ENCODE measurements around the gene NSMCE3.
A peak's percentile ranks its signal among the peaks of the same experiment; 100 is the strongest.

NSMCE3 gene

DNA sequence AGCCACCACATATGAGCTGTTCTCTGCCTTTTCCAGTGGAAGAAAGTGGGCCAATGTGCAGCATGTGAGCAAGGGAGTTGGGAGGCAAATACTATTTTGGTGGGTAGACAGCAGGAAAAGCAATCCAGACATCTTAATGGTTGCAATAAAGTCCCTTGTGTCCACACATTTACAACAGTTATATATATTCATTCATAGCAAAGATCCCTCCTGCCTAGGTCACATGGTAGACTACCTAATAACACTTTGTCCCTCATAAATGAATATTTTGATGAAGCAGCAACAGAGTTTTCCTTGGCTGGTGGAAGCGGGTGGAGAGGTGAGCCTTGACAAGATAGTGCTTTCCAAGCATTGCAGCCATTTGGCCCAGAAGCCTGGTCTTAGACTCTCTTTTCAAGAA lies 6.2 kb upstream of the NSMCE3 start:
- ChIA-PET POLR2A (no interaction called here), CTCF (no interaction called here)
- TF ChIP-seq, protein P1, sequence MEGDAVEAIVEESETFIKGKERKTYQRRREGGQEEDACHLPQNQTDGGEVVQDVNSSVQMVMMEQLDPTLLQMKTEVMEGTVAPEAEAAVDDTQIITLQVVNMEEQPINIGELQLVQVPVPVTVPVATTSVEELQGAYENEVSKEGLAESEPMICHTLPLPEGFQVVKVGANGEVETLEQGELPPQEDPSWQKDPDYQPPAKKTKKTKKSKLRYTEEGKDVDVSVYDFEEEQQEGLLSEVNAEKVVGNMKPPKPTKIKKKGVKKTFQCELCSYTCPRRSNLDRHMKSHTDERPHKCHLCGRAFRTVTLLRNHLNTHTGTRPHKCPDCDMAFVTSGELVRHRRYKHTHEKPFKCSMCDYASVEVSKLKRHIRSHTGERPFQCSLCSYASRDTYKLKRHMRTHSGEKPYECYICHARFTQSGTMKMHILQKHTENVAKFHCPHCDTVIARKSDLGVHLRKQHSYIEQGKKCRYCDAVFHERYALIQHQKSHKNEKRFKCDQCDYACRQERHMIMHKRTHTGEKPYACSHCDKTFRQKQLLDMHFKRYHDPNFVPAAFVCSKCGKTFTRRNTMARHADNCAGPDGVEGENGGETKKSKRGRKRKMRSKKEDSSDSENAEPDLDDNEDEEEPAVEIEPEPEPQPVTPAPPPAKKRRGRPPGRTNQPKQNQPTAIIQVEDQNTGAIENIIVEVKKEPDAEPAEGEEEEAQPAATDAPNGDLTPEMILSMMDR (IDR thresholded peaks at IDR 0.05; ENCODE audit: insufficient read depth, low read length, missing control alignments), result no peak
- DNase-seq (ENCODE audit: low read depth, low spot score), result no peak
- H3K4me3 ChIP-seq (ENCODE audit: low read depth, low read length), result no peak overlapping the region

DNA sequence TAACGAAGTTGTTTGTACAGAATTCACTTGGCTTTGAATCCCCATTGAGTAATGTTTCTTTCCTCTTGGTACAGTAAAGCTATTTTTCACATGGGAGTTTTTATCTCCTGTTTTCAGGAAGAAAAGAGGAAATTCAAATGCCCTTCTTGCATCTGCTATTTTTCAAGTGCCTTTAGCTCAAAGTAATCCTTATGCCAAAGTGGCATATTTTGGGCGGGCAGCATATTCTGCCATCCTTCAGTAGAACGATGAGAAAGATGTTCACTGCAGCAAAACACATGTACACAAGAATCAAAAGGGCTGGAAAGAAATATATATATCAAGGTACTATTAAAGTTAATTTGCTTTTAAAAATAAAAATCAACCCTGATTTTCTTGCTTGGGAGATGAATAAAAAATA lies 5.3 kb upstream of the NSMCE3 start:
- TF ChIP-seq, protein P1 (IDR thresholded peaks at IDR 0.05; ENCODE audit: insufficient read depth, low read length, missing control alignments), result no peak
- no peak for DNase-seq (ENCODE audit: low read depth, low spot score)
- H3K4me3 ChIP-seq (ENCODE audit: low read depth, low read length), result no peak overlapping the region
- POLR2A ChIA-PET, result no interaction called here
- CTCF ChIA-PET, result interaction anchor here (0.6 kb wide), 1 partner anchor 1586 kb away, joined by 3 read pairs; no protein-coding TSS in a partner anchor

DNA sequence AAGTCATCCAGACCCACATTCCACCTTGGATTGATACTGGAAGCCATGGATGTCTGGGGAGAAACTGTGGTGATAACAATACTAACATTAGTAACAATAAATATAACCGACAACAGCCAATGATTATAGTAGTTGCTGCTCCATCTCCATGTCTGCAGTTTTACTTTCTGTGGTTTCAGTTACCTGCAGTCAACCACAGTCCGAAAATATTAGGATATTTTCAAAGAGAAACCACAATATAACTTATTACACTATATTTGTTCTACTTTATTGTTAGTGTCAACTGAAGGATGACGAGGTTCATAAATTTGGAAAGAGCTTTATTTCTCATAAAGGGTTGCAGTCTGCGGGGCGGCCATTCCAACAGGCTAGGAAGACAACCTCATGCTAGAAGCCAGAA lies 2.6 kb upstream of the NSMCE3 start:
- POLR2A ChIA-PET, result no interaction called here
- no peak overlapping the region for H3K4me3 ChIP-seq (ENCODE audit: low read depth, low read length)
- CTCF ChIA-PET, result no interaction called here
- no peak for DNase-seq (ENCODE audit: low read depth, low spot score)
- TF ChIP-seq, protein P1 (IDR thresholded peaks at IDR 0.05; ENCODE audit: insufficient read depth, low read length, missing control alignments), result no peak

DNA sequence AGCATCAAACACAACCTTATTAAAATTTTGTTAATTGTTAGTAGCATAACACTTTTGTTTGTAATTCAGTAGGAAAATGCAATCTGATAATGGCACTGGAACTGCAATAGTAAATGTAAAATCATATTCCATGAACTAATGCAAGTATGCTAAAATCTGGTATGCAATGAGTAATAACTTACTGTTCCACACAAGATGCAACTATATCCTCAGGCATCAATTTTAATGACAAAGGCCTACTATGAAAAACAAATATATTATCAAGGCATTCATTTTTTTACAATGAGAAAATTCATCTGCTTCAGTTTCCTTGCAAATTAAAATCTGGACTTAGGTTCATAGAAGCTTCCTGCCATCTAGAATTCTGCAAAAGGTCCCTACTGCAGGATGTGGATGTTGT lies 1.4 kb upstream of the NSMCE3 start:
- TF ChIP-seq, protein P1 (IDR thresholded peaks at IDR 0.05; ENCODE audit: insufficient read depth, low read length, missing control alignments), result no peak
- CTCF ChIA-PET, result interaction anchor here (1.1 kb wide), 1 partner anchor 131 kb away, joined by 4 read pairs; no protein-coding TSS in a partner anchor
- POLR2A ChIA-PET, result interaction anchor here (0.6 kb wide), 1 partner anchor 10 kb away, joined by 3 read pairs; no protein-coding TSS in a partner anchor
- H3K4me3 ChIP-seq (ENCODE audit: low read depth, low read length), result no peak overlapping the region
- no peak for DNase-seq (ENCODE audit: low read depth, low spot score)

DNA sequence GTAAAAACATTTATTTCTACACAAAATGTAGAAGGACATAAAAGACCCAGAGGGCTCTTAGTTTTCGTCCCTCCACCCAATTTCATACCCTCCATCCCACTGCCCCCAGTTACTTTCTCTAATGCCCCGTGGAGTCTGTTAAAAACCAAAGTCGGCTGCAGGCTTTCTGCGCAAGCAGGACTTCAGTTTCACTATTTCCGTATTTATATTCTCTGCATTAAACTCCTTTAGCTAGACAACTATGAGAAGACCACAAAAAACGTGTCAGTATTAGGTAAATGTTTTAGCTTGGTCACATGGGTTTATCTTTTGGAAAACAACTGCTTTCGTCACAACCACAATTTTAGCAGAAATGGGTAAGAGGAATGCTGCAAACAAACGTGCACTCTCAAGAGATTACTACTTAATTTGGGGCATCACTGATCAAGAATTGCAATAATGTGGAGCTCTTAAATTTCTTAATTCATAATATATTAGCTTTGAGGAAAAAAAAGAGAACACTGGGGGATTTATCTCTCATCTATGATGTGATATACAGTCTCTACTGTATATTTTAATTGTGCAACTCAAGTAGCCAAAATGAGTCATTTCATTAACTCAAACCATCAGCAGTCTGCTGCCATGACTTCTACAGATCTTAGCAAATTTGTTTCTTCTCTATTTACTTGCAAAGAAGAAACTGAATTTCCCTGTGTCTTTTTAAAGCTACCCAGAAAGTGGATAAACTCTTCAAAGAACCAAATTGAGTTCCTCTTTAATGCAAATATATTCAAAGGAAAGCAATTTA lies 740 bp upstream of the NSMCE3 start:
- TF ChIP-seq, protein P1 (IDR thresholded peaks at IDR 0.05; ENCODE audit: insufficient read depth, low read length, missing control alignments), result no peak
- DNase-seq (ENCODE audit: low read depth, low spot score), result peak; percentile 47
- CTCF ChIA-PET, result interaction anchor here (1.1 kb wide), 1 partner anchor 130 kb away, joined by 4 read pairs; no protein-coding TSS in a partner anchor
- POLR2A ChIA-PET, result interaction anchor here (0.6 to 0.7 kb wide), 2 partner anchors 10 to 95 kb away, joined by 3 read pairs; no protein-coding TSS in a partner anchor
- peak overlapping the region; percentile 74 for H3K4me3 ChIP-seq (ENCODE audit: low read depth, low read length)

DNA sequence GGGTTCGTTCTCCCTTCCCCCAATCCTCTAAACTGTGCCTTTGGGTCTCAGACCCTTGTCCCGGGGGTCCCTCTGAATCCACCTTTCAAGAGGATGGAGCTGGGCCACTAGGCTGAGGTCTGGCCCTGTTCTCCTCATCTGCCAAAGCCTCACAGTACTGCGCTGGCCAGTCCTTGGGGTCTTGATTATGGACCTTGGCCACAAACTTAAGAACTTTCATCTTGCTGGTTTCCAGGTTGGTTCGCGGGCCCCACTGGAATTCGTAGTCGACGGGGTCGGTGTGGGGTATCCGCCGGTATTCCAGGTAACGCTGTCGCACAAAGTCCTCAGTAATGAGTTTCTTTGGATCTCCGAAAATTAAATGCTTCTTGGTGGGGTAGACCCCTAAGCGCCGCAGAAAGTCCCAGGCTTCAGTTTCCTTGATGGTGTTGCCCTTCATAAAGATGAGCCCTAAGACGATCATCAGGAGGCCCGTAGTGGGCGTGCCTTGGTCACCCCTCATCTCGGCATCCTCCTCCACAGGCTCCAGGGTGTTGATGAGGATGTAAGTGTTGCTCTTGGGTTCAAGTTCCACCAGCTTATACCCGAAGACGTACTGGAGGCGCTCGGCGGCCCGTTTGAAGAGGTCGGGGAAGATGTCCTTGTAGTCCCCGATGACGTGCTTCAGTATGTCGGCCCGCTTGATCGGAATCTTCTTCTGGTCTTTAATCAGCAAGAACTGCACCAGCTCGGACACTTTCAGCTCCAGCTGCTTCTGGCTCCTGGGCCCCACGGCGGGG lies 727 bp downstream of the NSMCE3 start:
- POLR2A ChIA-PET, result no interaction called here
- DNase-seq (ENCODE audit: low read depth, low spot score), result no peak
- TF ChIP-seq, protein P1 (IDR thresholded peaks at IDR 0.05; ENCODE audit: insufficient read depth, low read length, missing control alignments), result no peak
- peak overlapping the region; percentile 74 for H3K4me3 ChIP-seq (ENCODE audit: low read depth, low read length)
- CTCF ChIA-PET, result interaction anchor here (0.8 to 2.5 kb wide), 4 partner anchors 10 to 129 kb away, joined by 3 to 7 read pairs (median 4); no protein-coding TSS in a partner anchor

All from AG04449 (cell line).